Astrocyte (in vitro differentiated cells and primary cell): ENCODE measurements around the gene ZSWIM3. TPM values are rescaled to one million over a fixed set of nuclear protein-coding genes. Genes with fewer than 3 reads are reported as not detected.

Source experiments
- DNase-seq: peaks from one replicate; pipeline ENCODE4 v3.0.0-alpha.2; 2010; ENCODE audit warnings: low read depth
- FAIRE-seq: peaks from 2 replicates; lab custom pipeline; 2011; peaks lifted over from hg19 to GRCh38; lab: Jason Lieb, UNC
- H2AFZ ChIP-seq: 2 replicates; pipeline ENCODE4 v1.6.0; 2012; ENCODE audit warnings: low read depth, low read length, inconsistent platforms
- H3K27ac ChIP-seq: 2 replicates; pipeline ENCODE4 v1.5.1; 2011; ENCODE audit warnings: low read depth, low read length, inconsistent platforms
- H3K27me3 ChIP-seq: 2 replicates; pipeline ENCODE4 v1.6.0; 2011; ENCODE audit warnings: low read length, inconsistent platforms; ENCODE audit not compliant: insufficient read depth
- H3K36me3 ChIP-seq: 2 replicates; pipeline ENCODE4 v1.5.1; 2011; ENCODE audit warnings: low read length, inconsistent platforms; ENCODE audit not compliant: insufficient read depth
- H3K4me1 ChIP-seq: 2 replicates; pipeline ENCODE4 v1.5.1; 2011; ENCODE audit warnings: low read length, inconsistent platforms; ENCODE audit not compliant: insufficient read depth
- H3K4me2 ChIP-seq: 2 replicates; pipeline ENCODE4 v1.6.0; 2012; ENCODE audit warnings: low read length, inconsistent platforms
- H3K4me3 ChIP-seq: 2 replicates; pipeline ENCODE4 v1.5.1; 2011; ENCODE audit warnings: low read depth, mild to moderate bottlenecking, low read length, inconsistent platforms; ENCODE audit not compliant: insufficient read depth
- H3K79me2 ChIP-seq: 2 replicates; pipeline ENCODE4 v1.6.0; 2012; ENCODE audit warnings: mild to moderate bottlenecking, low read length, inconsistent platforms; ENCODE audit not compliant: insufficient read depth
- H3K9ac ChIP-seq: 2 replicates; pipeline ENCODE4 v1.6.0; 2012; ENCODE audit warnings: mild to moderate bottlenecking, low read length, inconsistent platforms
- H3K9me3 ChIP-seq: 2 replicates; pipeline ENCODE4 v1.5.1; 2012; ENCODE audit warnings: low read depth, mild to moderate bottlenecking, low read length, inconsistent platforms; ENCODE audit not compliant: insufficient read depth
- H4K20me1 ChIP-seq: 2 replicates; pipeline ENCODE4 v1.6.0; 2012; ENCODE audit warnings: low read length, inconsistent platforms; ENCODE audit not compliant: insufficient read depth
- H3K27ac Mint-ChIP-seq: one replicate; pipeline ENCODE4 v1.8.0; 2021; ENCODE audit warnings: mild to moderate bottlenecking, mixed read lengths; ENCODE audit not compliant: unreplicated experiment
- H3K27me3 Mint-ChIP-seq: one replicate; pipeline ENCODE4 v1.8.0; 2021; ENCODE audit warnings: low read depth, mixed read lengths; ENCODE audit not compliant: unreplicated experiment
- H3K36me3 Mint-ChIP-seq: one replicate; pipeline ENCODE4 v1.8.0; 2021; ENCODE audit warnings: low read depth, mixed read lengths; ENCODE audit not compliant: unreplicated experiment
- H3K4me1 Mint-ChIP-seq: one replicate; pipeline ENCODE4 v1.8.0; 2021; ENCODE audit warnings: low read depth, mixed read lengths; ENCODE audit not compliant: unreplicated experiment
- H3K4me3 Mint-ChIP-seq: one replicate; pipeline ENCODE4 v1.8.0; 2021; ENCODE audit warnings: mild to moderate bottlenecking, moderate library complexity, mixed read lengths; ENCODE audit not compliant: unreplicated experiment
- H3K9me3 Mint-ChIP-seq: one replicate; pipeline ENCODE4 v1.8.0; 2021; ENCODE audit warnings: mild to moderate bottlenecking, mixed read lengths; ENCODE audit not compliant: unreplicated experiment
- CTCF ChIP-seq: IDR thresholded peaks from 2 replicates; pipeline ENCODE4 v1.5.1; 2011; ENCODE audit warnings: low read depth, mild to moderate bottlenecking, inconsistent platforms, low read length, moderate library complexity; ENCODE audit not compliant: insufficient read depth
- EZH2 ChIP-seq: IDR thresholded peaks from 2 replicates; pipeline ENCODE4 v1.6.1; 2012; ENCODE audit warnings: mild to moderate bottlenecking, low read length, inconsistent platforms; ENCODE audit not compliant: insufficient read depth
- total RNA-seq: library from RNA; stranded (reverse); gene quantifications from 2 replicates; pipeline ENCODE4 v1.2.1, GENCODE V29; 2021

ZSWIM3 gene
- total RNA-seq, 1 donor from 2014 or later = 4.7 TPM

- Mint-ChIP-seq H3K4me3 (no peak overlapping the region), H3K27ac (no peak overlapping the region), H3K27me3 (peaks cover 5% of the 10 kb centered on the region), H3K4me1 (peaks cover 9% of the 10 kb centered on the region), H3K9me3 (no peaks in the 10 kb centered on the region), H3K36me3 (no peaks in the 10 kb centered on the region)
- no peak overlapping the region for H3K4me2 ChIP-seq
- H3K4me3 ChIP-seq = no peak overlapping the region
- peaks cover 22% of the 10 kb centered on the region for H3K79me2 ChIP-seq
- peaks cover 6% of the 10 kb centered on the region for H3K4me1 ChIP-seq
- H3K27ac ChIP-seq = no peak overlapping the region
- H3K9ac ChIP-seq = no peak overlapping the region
- no peak for TF ChIP-seq EZH2
- TF ChIP-seq CTCF = no peak
- H3K27me3 ChIP-seq = no peaks in the 10 kb centered on the region
- FAIRE-seq (no peak), DNase-seq (no peak)
- no peaks in the 10 kb centered on the region for H3K9me3 ChIP-seq
- no peaks in the 10 kb centered on the region for H4K20me1 ChIP-seq
- no peak overlapping the region for H2AFZ ChIP-seq
- H3K36me3 ChIP-seq = no peaks in the 10 kb centered on the region
Observed at GRCh38 chr20:45818239-45818638, 39.2 kb upstream of the ZSWIM3 start.

- peaks cover 9% of the 10 kb centered on the region for H3K4me1 Mint-ChIP-seq
- H3K9me3 ChIP-seq = no peaks in the 10 kb centered on the region
- H3K27ac Mint-ChIP-seq = peak overlapping the region; percentile 5
- H3K4me3 ChIP-seq = no peak overlapping the region
- H3K9ac ChIP-seq = no peak overlapping the region
- H3K36me3 ChIP-seq = no peaks in the 10 kb centered on the region
- H4K20me1 ChIP-seq = no peaks in the 10 kb centered on the region
- no peak overlapping the region for H2AFZ ChIP-seq
- peaks cover 7% of the 10 kb centered on the region for H3K27me3 Mint-ChIP-seq
- no peaks in the 10 kb centered on the region for H3K27me3 ChIP-seq
- no peak for TF ChIP-seq CTCF
- no peak for TF ChIP-seq EZH2
- H3K4me2 ChIP-seq = no peak overlapping the region
- peaks cover 11% of the 10 kb centered on the region for H3K79me2 ChIP-seq
- peaks cover 6% of the 10 kb centered on the region for H3K4me1 ChIP-seq
- H3K27ac ChIP-seq = no peak overlapping the region
- H3K4me3 Mint-ChIP-seq = no peak overlapping the region
- H3K9me3 Mint-ChIP-seq = no peaks in the 10 kb centered on the region
- DNase-seq (no peak), FAIRE-seq (no peak)
- no peaks in the 10 kb centered on the region for H3K36me3 Mint-ChIP-seq
Observed at GRCh38 chr20:45819466-45819865, 37.9 kb upstream of the ZSWIM3 start.

- FAIRE-seq = no peak
- no peaks in the 10 kb centered on the region for H3K79me2 ChIP-seq
- Mint-ChIP-seq H3K9me3 (no peaks in the 10 kb centered on the region), H3K36me3 (no peaks in the 10 kb centered on the region), H3K27me3 (peaks cover 7% of the 10 kb centered on the region), H3K27ac (no peak overlapping the region), H3K4me1 (peaks cover 18% of the 10 kb centered on the region), H3K4me3 (no peak overlapping the region)
- no peak overlapping the region for H3K4me3 ChIP-seq
- no peak overlapping the region for H3K9ac ChIP-seq
- H3K27ac ChIP-seq = no peak overlapping the region
- TF ChIP-seq EZH2 = no peak
- TF ChIP-seq CTCF = no peak
- no peaks in the 10 kb centered on the region for H4K20me1 ChIP-seq
- no peaks in the 10 kb centered on the region for H3K36me3 ChIP-seq
- H3K4me2 ChIP-seq = no peak overlapping the region
- DNase-seq = no peak
- H3K9me3 ChIP-seq = no peaks in the 10 kb centered on the region
- H2AFZ ChIP-seq = no peak overlapping the region
- no peaks in the 10 kb centered on the region for H3K27me3 ChIP-seq
- H3K4me1 ChIP-seq = peaks cover 14% of the 10 kb centered on the region
Observed at GRCh38 chr20:45821947-45822346, 35.5 kb upstream of the ZSWIM3 start.
